GM10248 (cell line): Measurements from ENCODE around the gene BRF1.

Experiments used
- CTCF ChIA-PET: fragments of 300-600 bp; sonication (Branson Sonifier 250); formaldehyde crosslinking; extraction: SDS; loops from one replicate; lab custom pipeline; 2021; ENCODE audit warnings: antibody characterized with exemption; lab: Yijun Ruan, JAX
- POLR2A ChIA-PET: fragments of 350-650 bp; sonication (Branson Sonifier 250); formaldehyde crosslinking; extraction: SDS; loops from one replicate; lab custom pipeline; 2020; ENCODE audit warnings: antibody characterized with exemption; lab: Yijun Ruan, JAX
- DNase-seq: peaks from one replicate; pipeline ENCODE4 v3.0.0; 2012; ENCODE audit errors: extremely low spot score
- CTCF ChIP-seq: IDR thresholded peaks from 2 replicates; pipeline ENCODE4 v1.5.1; 2012; ENCODE audit warnings: mild to moderate bottlenecking, low read depth; ENCODE audit errors: extremely low read depth, missing control alignments, control extremely low read depth

BRF1 gene

GRCh38 chr14:105228562-105228961 is 72.2 kb downstream of the BRF1 start:
- no peak for TF ChIP-seq CTCF
- CTCF ChIA-PET: no interaction called here
- DNase-seq: no peak
- POLR2A ChIA-PET: no interaction called here

- no peak for TF ChIP-seq CTCF
- no peak for DNase-seq
- ChIA-PET POLR2A (no interaction called here), CTCF (no interaction called here)
These were observed 73.5 kb downstream of the BRF1 start for GRCh38 chr14:105227346-105227745.

- no peak for TF ChIP-seq CTCF
- CTCF ChIA-PET: no interaction called here
- POLR2A ChIA-PET: no interaction called here
- no peak for DNase-seq
These were observed 74.6 kb downstream of the BRF1 start for GRCh38 chr14:105226198-105226597.

- TF ChIP-seq CTCF: no peak
- ChIA-PET POLR2A (no interaction called here), CTCF (interaction anchor here (1.2 kb wide), 1 partner anchor 127 kb away, joined by 3 read pairs; no protein-coding TSS in a partner anchor)
- DNase-seq: no peak
These were observed 75.8 kb downstream of the BRF1 start for GRCh38 chr14:105224845-105225570.

GRCh38 chr14:105223770-105224544 is 76.8 kb downstream of the BRF1 start:
- POLR2A ChIA-PET: no interaction called here
- no peak for TF ChIP-seq CTCF
- CTCF ChIA-PET: no interaction called here
- DNase-seq: no peak

GRCh38 chr14:105223260-105223659 is 77.5 kb downstream of the BRF1 start:
- DNase-seq: no peak
- TF ChIP-seq CTCF: no peak
- POLR2A ChIA-PET: no interaction called here
- CTCF ChIA-PET: no interaction called here
